ENCODE results near the gene SLC41A1.

GRCh38 chr1:205743977-205744376 is 69.0 kb downstream of the SLC41A1 start:
- TF ChIP-seq POLR2A (IDR thresholded peaks at IDR 0.05; ENCODE audit: low read length) (peak; percentile 14), GATA1 (IDR thresholded peaks at IDR 0.05; ENCODE audit: low read depth, low read length) (no peak)
